ENCODE data around the gene TRPC5OS.

TRPC5OS gene

GRCh38 chrX:111875881-111876280 lies at the start of gene TRPC5OS:
Gene TRPC5OS, plus strand, starts transcription at chrX:111876181. Its CDS starts 25,669 bp downstream, at chrX:111901850.
- no peak for DNase-seq (ENCODE audit: low read depth in 2 of 2)

DNA sequence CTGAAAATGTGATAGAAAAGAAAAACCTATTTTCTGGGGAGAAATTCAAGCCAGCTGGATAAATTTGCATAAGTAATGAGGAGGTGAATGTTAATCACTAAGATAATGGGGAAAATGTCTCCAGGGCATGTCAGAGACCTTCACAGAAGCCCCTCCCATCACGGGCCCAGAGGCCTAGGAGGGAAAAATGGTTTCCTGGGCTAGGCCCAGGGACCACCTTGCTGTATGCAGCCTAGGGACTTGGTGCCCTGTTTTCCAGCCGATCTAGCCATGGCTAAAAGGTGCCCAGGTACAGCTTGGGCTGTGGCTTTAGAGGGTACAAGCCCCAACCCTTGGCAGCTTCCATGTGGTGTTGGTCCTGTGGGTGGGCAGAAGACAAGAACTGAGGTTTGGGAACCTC lies 46.6 kb upstream of the TRPC5OS start:
- DNase-seq (ENCODE audit: low read depth in 2 of 2) = no peak

DNA sequence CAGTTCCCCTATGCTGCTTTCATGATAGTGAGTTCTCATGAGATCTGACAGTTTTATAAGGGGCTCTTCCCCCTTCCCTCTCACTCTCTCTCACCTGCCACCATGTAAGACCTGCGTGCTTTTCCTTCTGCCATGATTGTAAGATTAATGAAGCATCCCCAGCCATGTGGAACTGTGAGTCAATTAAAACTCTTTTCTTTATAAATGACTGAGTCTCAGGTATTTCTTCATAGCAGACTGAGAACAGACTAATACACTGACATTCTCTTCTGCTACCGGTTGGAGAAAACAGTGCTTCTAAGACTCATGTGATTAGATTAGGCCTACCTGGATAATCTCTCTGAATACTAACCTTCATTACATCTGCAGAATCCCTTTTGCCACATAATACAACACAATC lies 45.4 kb upstream of the TRPC5OS start:
- no peak for DNase-seq (ENCODE audit: low read depth in 2 of 2)

- DNase-seq (ENCODE audit: low read depth in 2 of 2) = no peak
Observed at GRCh38 chrX:111831343-111831742, 44.6 kb upstream of the TRPC5OS start.

GRCh38 chrX:111837197-111837596 lies 38.8 kb upstream of the TRPC5OS start:
- no peak for DNase-seq (ENCODE audit: low read depth in 2 of 2)

DNA sequence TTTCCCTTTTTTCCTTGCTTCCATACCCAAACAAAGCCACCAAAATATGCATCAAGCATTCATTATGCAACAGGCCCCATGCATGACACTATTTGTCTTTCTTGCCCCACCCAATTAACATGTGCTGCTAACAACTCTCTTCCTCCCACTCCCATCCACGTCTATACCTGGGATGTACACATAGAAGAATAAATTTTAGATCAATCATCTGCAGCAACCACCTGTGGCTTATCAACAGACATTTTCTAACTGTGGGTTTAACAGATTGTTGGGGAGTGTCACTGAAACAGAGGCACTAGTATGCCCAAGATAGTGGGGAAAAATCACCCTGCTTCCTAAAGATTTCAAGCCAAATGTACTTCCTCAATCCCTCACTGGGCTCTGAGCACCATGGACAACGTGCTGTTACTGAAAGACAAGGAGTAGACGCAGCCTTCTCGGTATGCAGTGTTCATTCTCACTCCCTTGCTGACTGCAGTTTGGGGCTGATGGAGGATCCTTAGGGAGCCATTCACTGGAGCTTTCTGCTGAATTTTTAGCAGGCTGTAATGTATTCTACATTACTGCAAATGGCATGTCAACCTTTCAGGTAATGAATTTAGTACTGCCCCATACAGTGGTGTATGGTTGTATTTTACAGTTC lies 28.4 kb upstream of the TRPC5OS start:
- no peak for DNase-seq (ENCODE audit: low read depth in 2 of 2)

DNA sequence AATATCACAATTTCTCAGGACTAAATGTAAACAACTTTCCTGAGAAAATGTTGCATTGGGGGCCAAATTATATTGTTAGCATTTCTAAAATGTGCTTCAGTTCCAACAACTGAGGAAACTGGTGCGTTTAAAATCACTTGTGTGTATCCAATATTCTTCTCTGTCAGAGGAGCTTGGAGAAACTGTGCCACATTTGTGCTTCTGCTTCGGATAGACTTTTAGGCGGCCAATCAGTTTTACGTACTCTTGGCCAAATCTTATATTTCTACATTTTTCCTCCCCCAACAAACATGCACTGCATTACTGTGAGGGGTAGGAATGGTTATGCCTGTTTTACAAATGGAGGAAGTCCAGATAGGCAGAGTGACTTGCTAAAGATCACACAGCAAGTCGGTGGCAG lies 27.4 kb upstream of the TRPC5OS start:
- no peak for DNase-seq (ENCODE audit: low read depth in 2 of 2)

DNA sequence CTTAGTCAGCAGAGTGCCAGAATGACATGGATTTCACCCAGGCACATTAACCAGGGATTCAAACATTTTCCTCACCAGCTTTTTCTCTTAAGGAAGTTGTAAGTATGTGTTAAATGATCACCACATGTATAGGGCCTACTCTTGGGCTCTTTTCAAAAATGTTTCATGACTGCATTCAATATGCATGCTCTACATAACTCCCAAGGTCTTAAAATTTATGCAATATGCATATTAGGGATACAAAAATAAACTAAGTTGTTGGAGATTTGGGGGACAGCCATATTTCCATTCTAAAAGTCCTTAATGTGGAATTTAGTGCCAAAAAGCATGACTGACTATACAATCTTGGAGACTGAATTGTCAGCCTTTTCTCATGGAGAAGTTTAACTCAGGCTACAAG lies 25.0 kb upstream of the TRPC5OS start:
- DNase-seq (ENCODE audit: low read depth in 2 of 2) = no peak

GRCh38 chrX:111854556-111855490 lies 21.2 kb upstream of the TRPC5OS start:
- DNase-seq (ENCODE audit: low read depth in 2 of 2) = no peak

DNA sequence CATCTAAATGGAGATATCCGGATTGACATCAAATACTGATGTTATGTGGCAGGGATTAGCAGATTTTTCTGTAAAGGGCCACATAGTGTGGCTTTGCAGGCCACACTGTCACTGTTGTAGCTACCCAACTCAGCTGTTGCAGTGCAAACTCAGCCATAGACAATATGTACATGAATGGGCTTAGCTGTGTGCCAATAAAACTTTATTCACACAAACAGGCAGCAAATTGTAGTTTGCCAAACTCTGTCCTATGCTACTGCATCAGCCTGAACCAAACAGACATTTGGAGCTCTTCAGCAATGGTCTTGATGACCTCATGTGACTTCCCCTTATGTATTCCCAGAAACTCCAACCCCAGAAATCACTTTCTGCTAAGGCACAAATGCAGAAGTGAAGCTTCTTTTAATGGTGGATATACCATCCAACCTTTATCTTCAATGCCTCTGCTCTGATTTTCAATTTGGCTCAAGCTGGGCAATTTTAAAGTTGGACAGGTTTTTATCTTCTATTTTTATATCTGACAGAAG lies 18.4 kb upstream of the TRPC5OS start:
- DNase-seq (ENCODE audit: low read depth in 2 of 2) = no peak

- DNase-seq (ENCODE audit: low read depth in 2 of 2) = no peak
Observed at GRCh38 chrX:111861605-111862004, 14.4 kb upstream of the TRPC5OS start.

- no peak for DNase-seq (ENCODE audit: low read depth in 2 of 2)
Observed at GRCh38 chrX:111867236-111867635, 8.7 kb upstream of the TRPC5OS start.

- DNase-seq (ENCODE audit: low read depth in 2 of 2) = no peak
Observed at GRCh38 chrX:111868726-111869638, 7.0 kb upstream of the TRPC5OS start.

- peak in 1 of 2 donors; percentile 0 for DNase-seq (ENCODE audit: low read depth in 2 of 2)
Observed at GRCh38 chrX:111869639-111870034, 6.3 kb upstream of the TRPC5OS start.

DNA sequence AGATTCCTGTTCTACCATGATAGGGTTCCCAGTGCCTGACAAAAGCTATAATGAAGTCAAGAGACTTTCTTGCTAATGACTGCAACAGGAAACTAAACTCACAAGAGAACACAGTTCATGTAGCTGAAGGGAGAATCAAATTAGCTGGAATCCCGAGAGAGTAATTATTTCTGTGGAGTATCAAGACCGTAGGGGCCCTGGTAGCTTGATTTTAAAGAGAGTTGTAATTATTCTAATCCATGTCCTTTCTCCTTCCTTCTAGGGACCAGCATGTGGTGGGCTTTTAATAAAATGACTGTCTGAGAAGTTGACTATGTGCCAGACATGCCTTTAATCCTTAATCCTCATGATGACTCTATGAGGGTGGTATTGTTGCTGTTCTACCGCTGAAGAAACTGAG lies 1.7 kb upstream of the TRPC5OS start:
- DNase-seq (ENCODE audit: low read depth in 2 of 2) = no peak

DNA sequence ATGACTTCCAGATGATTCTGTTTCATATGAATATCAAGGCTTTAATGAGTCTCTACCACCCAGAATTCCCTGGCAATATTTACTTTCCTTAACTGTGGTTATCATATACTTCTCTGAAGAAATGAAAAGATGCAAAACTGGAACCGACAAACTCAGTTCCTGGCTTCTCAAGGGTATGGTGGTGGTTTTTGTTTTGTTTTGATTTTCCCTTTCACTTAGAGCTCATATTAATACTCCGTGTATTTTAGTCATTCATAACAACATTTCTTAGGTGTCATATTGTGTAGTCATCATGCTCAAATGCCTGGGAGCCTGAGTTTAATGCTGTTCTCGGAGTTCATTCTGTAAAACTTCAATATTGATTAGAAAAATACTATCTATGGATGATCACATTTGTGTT lies 665 bp downstream of the TRPC5OS start:
- no peak for DNase-seq (ENCODE audit: low read depth in 2 of 2)

- no peak for DNase-seq (ENCODE audit: low read depth in 2 of 2)
Observed at GRCh38 chrX:111877681-111878080, 1.7 kb downstream of the TRPC5OS start.

DNA sequence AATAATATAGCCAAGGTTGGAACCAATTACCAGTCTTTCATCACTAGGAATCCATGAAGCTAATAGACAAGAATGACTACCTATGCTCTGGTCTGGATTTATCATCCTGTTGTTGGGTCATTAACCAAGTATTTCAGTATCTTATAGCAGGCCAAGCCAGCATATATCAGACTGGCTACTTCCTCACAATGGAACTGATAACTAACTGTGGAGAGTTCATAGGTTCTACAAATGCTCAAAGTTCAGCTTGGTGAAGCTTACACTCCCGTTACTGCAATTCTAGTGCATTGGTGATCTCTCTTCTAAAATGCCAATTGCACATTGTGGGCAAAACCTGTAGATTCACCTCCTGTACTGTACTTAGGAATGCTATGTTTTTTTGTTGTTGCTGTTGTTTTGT lies 4.8 kb downstream of the TRPC5OS start:
- DNase-seq (ENCODE audit: low read depth in 2 of 2) = no peak

DNA sequence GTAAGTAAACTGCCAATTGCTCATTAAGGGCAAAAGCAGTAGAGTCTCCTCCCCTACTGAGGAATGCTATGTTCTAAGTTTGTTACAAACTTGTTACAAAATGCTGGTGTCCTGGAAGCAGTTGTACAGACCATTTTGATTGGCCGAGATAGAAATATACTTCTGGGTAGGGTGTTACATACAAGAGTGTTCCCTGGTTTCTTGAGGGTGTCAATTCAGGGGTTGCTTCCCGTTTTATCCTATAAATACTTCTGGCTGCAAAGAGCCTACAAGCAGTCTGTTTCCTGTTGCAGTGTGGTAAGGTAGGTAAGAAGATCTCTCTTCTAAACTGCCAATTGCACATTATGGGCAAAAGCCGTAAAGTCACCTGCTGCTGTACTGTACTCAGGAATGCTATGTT lies 5.7 kb downstream of the TRPC5OS start:
- DNase-seq (ENCODE audit: low read depth in 2 of 2) = no peak

- no peak for DNase-seq (ENCODE audit: low read depth in 2 of 2)
Observed at GRCh38 chrX:111886678-111887077, 10.7 kb downstream of the TRPC5OS start.

- no peak for DNase-seq (ENCODE audit: low read depth in 2 of 2)
Observed at GRCh38 chrX:111888600-111888999, 12.6 kb downstream of the TRPC5OS start.

DNA sequence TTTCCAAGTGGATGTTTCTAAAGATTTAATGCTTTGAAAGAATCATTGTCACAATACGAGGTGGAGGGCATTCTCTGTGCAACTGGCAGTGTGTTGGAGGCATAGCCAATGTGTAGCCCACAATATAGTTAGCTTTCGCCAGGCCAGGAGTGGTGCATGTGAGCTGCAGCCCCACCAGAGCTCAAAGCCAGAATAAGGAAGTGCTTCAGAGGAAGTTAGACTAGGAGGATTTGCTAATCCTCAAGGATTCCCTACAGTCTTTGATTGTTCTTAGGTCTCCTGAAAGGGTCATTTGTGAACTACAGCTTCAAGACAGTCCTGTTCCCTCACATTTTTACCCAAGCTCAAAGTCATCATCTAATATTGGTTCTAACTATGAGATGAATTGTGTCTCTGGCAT lies 16.4 kb downstream of the TRPC5OS start:
- DNase-seq (ENCODE audit: low read depth in 2 of 2) = no peak

All from activated CD4-positive, alpha-beta T cell treated with anti-CD3 and anti-CD28 coated beads for 24 hours (primary cell).